Fibroblast of the aortic adventitia (primary cell): ENCODE results near the gene FLOT2. TPM values are rescaled to one million over a fixed set of nuclear protein-coding genes. Genes with fewer than 3 reads are reported as not detected.
A peak's percentile ranks its signal among the peaks of the same experiment; 100 is the strongest.
"Not testable (repeated sequence)": the region's sequence is repeated elsewhere in the genome, so short reads cannot be mapped to it uniquely, and the experiment has no call there.

Source experiments
- DNase-seq: peaks from one replicate; pipeline ENCODE4 v3.0.0-alpha.2; 2010; ENCODE audit warnings: low read depth
- H3K4me3 ChIP-seq: 2 replicates; pipeline ENCODE4 v1.5.1; 2011; ENCODE audit warnings: low read depth, mild to moderate bottlenecking, control low read depth, low read length, moderate library complexity
- CTCF ChIP-seq: IDR thresholded peaks from 2 replicates; pipeline ENCODE4 v1.5.1; 2011; ENCODE audit warnings: mild to moderate bottlenecking, low read length, control low read depth, inconsistent platforms; ENCODE audit not compliant: insufficient read depth
- total RNA-seq: library from RNA; depleted of rRNA; stranded (reverse); fragments of >200 nt; gene quantifications from 2 replicates; pipeline ENCODE4 v1.2.3, GENCODE V29; 2012; ENCODE audit warnings: low replicate concordance

Gene FLOT2
- total RNA-seq, 1 donor, result 39.9 TPM

- no peak for TF ChIP-seq CTCF
- DNase-seq, result no peak
- H3K4me3 ChIP-seq, result no peak overlapping the region
These were observed 17.5 kb downstream of the FLOT2 start for GRCh38 chr17:28879886-28880571.

- TF ChIP-seq CTCF, result peak; percentile 39
- H3K4me3 ChIP-seq, result no peak overlapping the region
- peak; percentile 35 for DNase-seq
These were observed 18.6 kb downstream of the FLOT2 start for GRCh38 chr17:28878981-28879380.

GRCh38 chr17:28878158-28878910, 19.2 kb downstream of the FLOT2 start:
- H3K4me3 ChIP-seq, result no peak overlapping the region
- no peak for DNase-seq
- TF ChIP-seq CTCF, result no peak

GRCh38 chr17:28877150-28877711, 20.3 kb downstream of the FLOT2 start:
- not testable (repeated sequence) for DNase-seq, H3K4me3 ChIP-seq

- DNase-seq, result no peak
- no peak for TF ChIP-seq CTCF
- H3K4me3 ChIP-seq, result no peak overlapping the region
These were observed 21.5 kb downstream of the FLOT2 start for GRCh38 chr17:28875848-28876550.

- TF ChIP-seq CTCF, result no peak
- no peak for DNase-seq
- no peak overlapping the region for H3K4me3 ChIP-seq
These were observed 22.8 kb downstream of the FLOT2 start for GRCh38 chr17:28874750-28875149.

GRCh38 chr17:28873839-28874238, 23.7 kb downstream of the FLOT2 start:
- DNase-seq, result no peak

More at GRCh38 chr17:28873839-28874238, 23.7 kb downstream of the FLOT2 start:
- TF ChIP-seq CTCF, result no peak
- no peak overlapping the region for H3K4me3 ChIP-seq
